Measurements from ENCODE around the gene MCM3.

MCM3 gene

GRCh38 chr6:52217761-52218160 lies 66.8 kb downstream of the MCM3 start:
- TF ChIP-seq, protein P1, sequence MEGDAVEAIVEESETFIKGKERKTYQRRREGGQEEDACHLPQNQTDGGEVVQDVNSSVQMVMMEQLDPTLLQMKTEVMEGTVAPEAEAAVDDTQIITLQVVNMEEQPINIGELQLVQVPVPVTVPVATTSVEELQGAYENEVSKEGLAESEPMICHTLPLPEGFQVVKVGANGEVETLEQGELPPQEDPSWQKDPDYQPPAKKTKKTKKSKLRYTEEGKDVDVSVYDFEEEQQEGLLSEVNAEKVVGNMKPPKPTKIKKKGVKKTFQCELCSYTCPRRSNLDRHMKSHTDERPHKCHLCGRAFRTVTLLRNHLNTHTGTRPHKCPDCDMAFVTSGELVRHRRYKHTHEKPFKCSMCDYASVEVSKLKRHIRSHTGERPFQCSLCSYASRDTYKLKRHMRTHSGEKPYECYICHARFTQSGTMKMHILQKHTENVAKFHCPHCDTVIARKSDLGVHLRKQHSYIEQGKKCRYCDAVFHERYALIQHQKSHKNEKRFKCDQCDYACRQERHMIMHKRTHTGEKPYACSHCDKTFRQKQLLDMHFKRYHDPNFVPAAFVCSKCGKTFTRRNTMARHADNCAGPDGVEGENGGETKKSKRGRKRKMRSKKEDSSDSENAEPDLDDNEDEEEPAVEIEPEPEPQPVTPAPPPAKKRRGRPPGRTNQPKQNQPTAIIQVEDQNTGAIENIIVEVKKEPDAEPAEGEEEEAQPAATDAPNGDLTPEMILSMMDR (IDR thresholded peaks at IDR 0.05; ENCODE audit: low read depth, low read length), result no peak
- TF ChIP-seq EZH2phosphoT487 (IDR thresholded peaks at IDR 0.05; ENCODE audit: low read depth), result no peak
- Histone ChIP-seq H3K4me2 (ENCODE audit: low read length) (no peak overlapping the region), H3K4me1 (ENCODE audit: low read length) (peaks cover 26% of the 10 kb centered on the region), H3K9ac (ENCODE audit: low read length) (no peak overlapping the region), H3K9me3 (ENCODE audit: insufficient read depth, low read length) (no peaks in the 10 kb centered on the region), H3K4me3 (ENCODE audit: low read length) (no peak overlapping the region), H3K27ac (ENCODE audit: low read length) (no peak overlapping the region), H3K27me3 (ENCODE audit: low read depth, low read length) (no peaks in the 10 kb centered on the region), H3K36me3 (replicated peaks; ENCODE audit: low read depth, low read length) (no peaks in the 10 kb centered on the region), H2AFZ (ENCODE audit: low read depth, low read length) (no peak overlapping the region), H3K79me2 (ENCODE audit: low read length) (no peaks in the 10 kb centered on the region), H4K20me1 (ENCODE audit: insufficient read depth, low read length) (no peaks in the 10 kb centered on the region)

DNA sequence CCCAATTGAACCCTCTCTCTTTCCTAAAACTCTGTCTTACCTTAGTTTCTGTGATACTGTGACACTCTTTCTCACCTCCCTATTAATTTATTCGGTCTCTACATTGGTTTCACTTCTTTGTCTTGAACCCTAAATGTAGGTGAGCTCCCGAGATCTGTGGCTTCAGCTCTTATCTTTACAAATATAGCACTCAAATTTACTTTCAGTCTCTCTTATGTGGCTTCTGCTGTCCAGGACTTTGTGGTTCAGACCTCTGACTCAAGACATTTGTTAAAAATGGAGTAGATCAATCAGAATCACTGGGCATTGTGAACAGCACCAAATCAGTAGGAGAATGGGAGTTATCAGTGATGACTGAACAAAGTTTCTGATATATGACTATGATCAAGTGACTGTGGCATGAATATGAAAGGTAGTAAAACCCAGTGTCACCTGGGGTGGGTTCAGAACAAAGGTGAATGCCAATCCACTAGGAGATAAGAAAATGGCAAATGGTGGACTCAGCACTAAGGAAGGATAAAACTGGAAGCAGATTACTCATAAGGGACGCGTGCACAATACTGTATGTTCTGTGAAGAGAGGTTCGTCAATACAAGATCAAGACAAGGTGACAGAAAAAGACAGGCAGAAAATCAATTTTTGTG lies 67.5 kb downstream of the MCM3 start:
- Histone ChIP-seq H4K20me1 (ENCODE audit: insufficient read depth, low read length) (no peaks in the 10 kb centered on the region), H2AFZ (ENCODE audit: low read depth, low read length) (no peak overlapping the region), H3K36me3 (replicated peaks; ENCODE audit: low read depth, low read length) (no peaks in the 10 kb centered on the region), H3K4me2 (ENCODE audit: low read length) (no peak overlapping the region), H3K27me3 (ENCODE audit: low read depth, low read length) (no peaks in the 10 kb centered on the region), H3K4me1 (ENCODE audit: low read length) (peaks cover 33% of the 10 kb centered on the region), H3K9me3 (ENCODE audit: insufficient read depth, low read length) (no peaks in the 10 kb centered on the region), H3K79me2 (ENCODE audit: low read length) (no peaks in the 10 kb centered on the region), H3K4me3 (ENCODE audit: low read length) (no peak overlapping the region), H3K9ac (ENCODE audit: low read length) (no peak overlapping the region), H3K27ac (ENCODE audit: low read length) (no peak overlapping the region)
- TF ChIP-seq, protein P1 (IDR thresholded peaks at IDR 0.05; ENCODE audit: low read depth, low read length), result no peak
- no peak for TF ChIP-seq EZH2phosphoT487 (IDR thresholded peaks at IDR 0.05; ENCODE audit: low read depth)

- Histone ChIP-seq H3K4me2 (ENCODE audit: low read length) (no peak overlapping the region), H3K36me3 (replicated peaks; ENCODE audit: low read depth, low read length) (no peaks in the 10 kb centered on the region), H3K4me3 (ENCODE audit: low read length) (no peak overlapping the region), H3K4me1 (ENCODE audit: low read length) (peaks cover 45% of the 10 kb centered on the region), H2AFZ (ENCODE audit: low read depth, low read length) (no peak overlapping the region), H3K27me3 (ENCODE audit: low read depth, low read length) (no peaks in the 10 kb centered on the region), H3K9ac (ENCODE audit: low read length) (no peak overlapping the region), H3K27ac (ENCODE audit: low read length) (no peak overlapping the region), H4K20me1 (ENCODE audit: insufficient read depth, low read length) (no peaks in the 10 kb centered on the region), H3K9me3 (ENCODE audit: insufficient read depth, low read length) (no peaks in the 10 kb centered on the region), H3K79me2 (ENCODE audit: low read length) (no peaks in the 10 kb centered on the region)
- TF ChIP-seq EZH2phosphoT487 (IDR thresholded peaks at IDR 0.05; ENCODE audit: low read depth), result no peak
- TF ChIP-seq, protein P1 (IDR thresholded peaks at IDR 0.05; ENCODE audit: low read depth, low read length), result no peak
Measured at GRCh38 chr6:52215787-52216186, 68.8 kb downstream of the MCM3 start.

Measured in OCI-LY3 (cell line).